HCT116 (cell line): Measurements from ENCODE around the gene PRRT1B. TPM values are rescaled to one million over a fixed set of nuclear protein-coding genes. Genes with fewer than 3 reads are reported as not detected.

Source experiments
- ATAC-seq: fragments of 200-7000 bp; cut with Tn5 transposase; 2 replicates; pipeline ENCODE4 v1.9.1; 2020; ENCODE audit warnings: mild to moderate bottlenecking, moderate library complexity
- BruUV-seq: library from RNA; stranded (reverse); fragments of 400-500 nt; replicated peaks from 2 replicates; lab custom pipeline; 2021; lab: Mats Ljungman, UMichigan
- CTCF ChIA-PET: fragments of 300-600 bp; sonication (Branson Sonifier 250); formaldehyde crosslinking; loops from one replicate; lab custom pipeline; 2021; ENCODE audit warnings: antibody characterized with exemption; lab: Charles Lee
- POLR2A ChIA-PET: fragments of 300-600, 350-600 bp; sonication (Branson Sonifier 250); formaldehyde crosslinking; loops from one replicate; lab custom pipeline; 2021; ENCODE audit warnings: antibody characterized with exemption; lab: Charles Lee
- RAD21 ChIA-PET, 2 experiments: fragments of 300-600 bp; sonication (Branson Sonifier 250); formaldehyde crosslinking; loops; one replicate each; lab custom pipeline; 2023; ENCODE audit warnings: low total read pairs in 2 of 2; ENCODE audit not compliant: uncharacterized antibody in 2 of 2, unreplicated experiment in 2 of 2, low non-redundant PET in 1 of 2; lab: Charles Lee
- DNase-seq: peaks from one replicate; pipeline ENCODE4 v3.0.0-alpha.2; 2010; ENCODE audit warnings: low read depth, low spot score
- H2AFZ ChIP-seq: fragments of 200-600 bp; shearing (Covaris generic), sonication (generic); 2 replicates; pipeline ENCODE4 v1.6.1; 2017; ENCODE audit warnings: low read depth, mixed run types, mixed read lengths, antibody characterized with exemption, low read length; ENCODE audit not compliant: poor library complexity, severe bottlenecking
- H3K27ac ChIP-seq: 2 replicates; pipeline ENCODE4 v1.5.1; 2012; ENCODE audit warnings: low read depth, low read length
- H3K27me3 ChIP-seq: fragments of 200-600 bp; sonication (generic); 2 replicates; pipeline ENCODE4 v1.6.1; 2016; ENCODE audit warnings: mixed run types, low read length, mixed read lengths; ENCODE audit not compliant: insufficient read depth
- H3K36me3 ChIP-seq, 2 experiments: fragments of 200-500 bp in 1 of 2; fragments of 200-600 bp in 1 of 2; sonication (Bioruptor generic) in 1 of 2; sonication (generic) in 1 of 2; 2 replicates each; pipeline versions ENCODE4 v1.5.1 to v1.6.1; 2014 to 2016; ENCODE audit warnings: low read length in 2 of 2, inconsistent platforms in 1 of 2, mixed read lengths in 1 of 2, mixed run types in 1 of 2; ENCODE audit not compliant: insufficient read depth in 2 of 2, control insufficient read depth in 1 of 2
- H3K4me1 ChIP-seq, 2 experiments: fragments of 200-600 bp in 1 of 2; sonication (generic) in 1 of 2; 2 replicates each; pipeline versions ENCODE4 v1.5.1 to v1.6.1; 2012 to 2017; ENCODE audit warnings: low read length in 2 of 2, inconsistent platforms in 1 of 2, mild to moderate bottlenecking in 1 of 2, mixed read lengths in 1 of 2, mixed run types in 1 of 2, moderate library complexity in 1 of 2; ENCODE audit not compliant: insufficient read depth in 2 of 2, control insufficient read depth in 1 of 2
- H3K4me2 ChIP-seq: fragments of 200-600 bp; sonication (generic); 2 replicates; pipeline ENCODE4 v1.6.1; 2017; ENCODE audit warnings: mixed run types, low read length, mixed read lengths
- H3K4me3 ChIP-seq, 2 experiments: fragments of 200-600 bp in 1 of 2; sonication (generic) in 1 of 2; replicated peaks in 1 of 2; 2 replicates each; pipeline ENCODE4 v1.5.1; 2011 to 2016; ENCODE audit warnings: low read length in 2 of 2, control low read depth in 1 of 2, low read depth in 1 of 2, mild to moderate bottlenecking in 1 of 2, mixed read lengths in 1 of 2, mixed run types in 1 of 2
- H3K79me2 ChIP-seq: fragments of 200-600 bp; sonication (generic); 2 replicates; pipeline ENCODE4 v1.6.1; 2017; ENCODE audit warnings: mild to moderate bottlenecking, mixed run types, low read length, moderate library complexity, mixed read lengths; ENCODE audit not compliant: insufficient read depth
- H3K9ac ChIP-seq: fragments of 200-600 bp; sonication (generic); 2 replicates; pipeline ENCODE4 v1.6.1; 2016; ENCODE audit warnings: low read length, mixed read lengths
- H3K9me2 ChIP-seq: fragments of 200-600 bp; sonication (generic), shearing (Covaris generic); 2 replicates; pipeline ENCODE4 v1.6.1; 2017; ENCODE audit warnings: mixed run types, mild to moderate bottlenecking, moderate library complexity; ENCODE audit not compliant: insufficient read depth
- H3K9me3 ChIP-seq, 2 experiments: fragments of 200-500 bp in 1 of 2; fragments of 200-600 bp in 1 of 2; sonication (Bioruptor generic) in 1 of 2; sonication (generic) in 1 of 2; 2 replicates each; pipeline ENCODE4 v1.6.1; 2014 to 2017; ENCODE audit warnings: low read length in 2 of 2, mixed read lengths in 2 of 2, inconsistent platforms in 1 of 2, low read depth in 1 of 2, mild to moderate bottlenecking in 1 of 2, mixed run types in 1 of 2, moderate library complexity in 1 of 2; ENCODE audit not compliant: control insufficient read depth in 1 of 2, insufficient read depth in 1 of 2
- H4K20me1 ChIP-seq: fragments of 200-600 bp; sonication (generic), shearing (Covaris generic); 2 replicates; pipeline ENCODE4 v1.6.1; 2017; ENCODE audit warnings: mixed run types, mild to moderate bottlenecking, moderate library complexity; ENCODE audit not compliant: insufficient read depth
- ATF3 ChIP-seq: IDR thresholded peaks from 2 replicates; pipeline ENCODE4 v1.6.1; 2012
- CBX3 ChIP-seq: IDR thresholded peaks from 2 replicates; pipeline ENCODE4 v1.6.1; 2012; ENCODE audit warnings: low read depth
- CEBPB ChIP-seq: IDR thresholded peaks from 2 replicates; pipeline ENCODE4 v1.6.1; 2012; ENCODE audit warnings: low read depth
- CTCF ChIP-seq, 3 experiments: fragments of 200-600 bp in 1 of 3; sonication (generic) in 1 of 3; IDR thresholded peaks in 2 of 3; conservative IDR thresholded peaks in 1 of 3; 2 replicates each; pipeline ENCODE4 v1.5.1; 2012 to 2017; ENCODE audit warnings: low read depth in 2 of 3, low read length in 2 of 3, antibody characterized with exemption in 1 of 3, borderline replicate concordance in 1 of 3, control low read depth in 1 of 3, mild to moderate bottlenecking in 1 of 3, mixed read lengths in 1 of 3, mixed run types in 1 of 3, moderate library complexity in 1 of 3; ENCODE audit not compliant: insufficient read depth in 1 of 3
- EGR1 ChIP-seq: IDR thresholded peaks from 2 replicates; pipeline ENCODE4 v1.6.1; 2012; ENCODE audit warnings: low read depth
- ELF1 ChIP-seq: IDR thresholded peaks from 2 replicates; pipeline ENCODE4 v1.6.1; 2012; ENCODE audit warnings: low read depth, borderline replicate concordance
- EZH2 ChIP-seq: fragments of 200-600 bp; sonication (generic); IDR thresholded peaks from 2 replicates; pipeline ENCODE4 v1.6.1; 2017; ENCODE audit warnings: antibody characterized with exemption, mixed run types
- EZH2phosphoT487 ChIP-seq: fragments of 200-600 bp; IDR thresholded peaks from 2 replicates; pipeline ENCODE4 v1.6.1; 2018; ENCODE audit warnings: antibody characterized with exemption, borderline replicate concordance
- FOSL1 ChIP-seq: IDR thresholded peaks from 2 replicates; pipeline ENCODE4 v1.6.1; 2012; ENCODE audit warnings: low read depth
- JUND ChIP-seq: IDR thresholded peaks from 2 replicates; pipeline ENCODE4 v1.6.1; 2012
- MAX ChIP-seq: IDR thresholded peaks from 2 replicates; pipeline ENCODE4 v1.6.1; 2012
- POLR2A ChIP-seq: IDR thresholded peaks from 2 replicates; pipeline ENCODE4 v1.7.0; 2011; ENCODE audit warnings: borderline replicate concordance; ENCODE audit not compliant: insufficient read depth, insufficient read length; ENCODE audit errors: extremely low read depth
- POLR2AphosphoS5 ChIP-seq: IDR thresholded peaks from 2 replicates; pipeline ENCODE4 v1.6.1; 2011; ENCODE audit warnings: mild to moderate bottlenecking, low read depth, low read length, moderate library complexity
- RAD21 ChIP-seq: IDR thresholded peaks from 2 replicates; pipeline ENCODE4 v1.6.1; 2012; ENCODE audit warnings: low read depth, mild to moderate bottlenecking
- SIN3A ChIP-seq: IDR thresholded peaks from 2 replicates; pipeline ENCODE4 v1.6.1; 2012; ENCODE audit warnings: low read depth
- SP1 ChIP-seq: IDR thresholded peaks from 2 replicates; pipeline ENCODE4 v1.6.1; 2012; ENCODE audit warnings: low read depth
- TCF7L2 ChIP-seq: IDR thresholded peaks from 2 replicates; pipeline ENCODE4 v1.7.0; 2011; ENCODE audit warnings: borderline replicate concordance, inconsistent platforms; ENCODE audit not compliant: insufficient read depth, insufficient read length; ENCODE audit errors: extremely low read depth
- YY1 ChIP-seq: IDR thresholded peaks from 2 replicates; pipeline ENCODE4 v1.6.1; 2011; ENCODE audit warnings: low read length, low read depth, moderate library complexity, mild to moderate bottlenecking; ENCODE audit not compliant: insufficient replicate concordance; ENCODE audit errors: extremely low read depth
- ZFX ChIP-seq: fragments of 450-650 bp; IDR thresholded peaks from 2 replicates; pipeline ENCODE4 v1.6.1; 2017
- ZNF274 ChIP-seq: fragments of 200-500 bp; sonication (Bioruptor generic); IDR thresholded peaks from 2 replicates; pipeline ENCODE4 v1.6.1; 2014; ENCODE audit warnings: mild to moderate bottlenecking, low read depth, low read length, inconsistent platforms
- intact Hi-C: fragments of 100-400 bp; cut with micrococcal nuclease; formaldehyde crosslinking; loops from 2 replicates; pipeline ENCODE4 v1.10.0; 2022
- total RNA-seq: library from RNA; stranded (reverse); gene quantifications from one replicate; pipeline ENCODE4 v1.2.1, GENCODE V29; 2021; ENCODE audit not compliant: unreplicated experiment

Gene PRRT1B
- total RNA-seq, 1 experiment from 2014 or later, result not detected

GRCh38 chr9:131587906-131588305 is 42.6 kb downstream of the PRRT1B start:
- RAD21 ChIA-PET, result no interaction called here

More at GRCh38 chr9:131587906-131588305, 42.6 kb downstream of the PRRT1B start:
- TF ChIP-seq POLR2A (no peak), JUND (no peak), MAX (no peak), EGR1 (no peak), ELF1 (no peak), ATF3 (no peak), TCF7L2 (no peak), SP1 (no peak), YY1 (no peak), SIN3A (no peak), POLR2AphosphoS5 (no peak), ZFX (no peak), CBX3 (no peak), EZH2 (no peak), CEBPB (no peak), EZH2phosphoT487 (no peak), FOSL1 (no peak), RAD21 (no peak), ZNF274 (no peak), CTCF (IDR thresholded peaks at IDR 0.05 in 2 of 3, conservative IDR thresholded peaks at IDR 0.05 in 1 of 3; ENCODE audit: borderline replicate concordance in 1 of 3, insufficient read depth in 1 of 3, low read depth in 2 of 3, low read length in 2 of 3) (no peak)
- Histone ChIP-seq H3K79me2 (no peaks in the 10 kb centered on the region), H3K27ac (no peak overlapping the region), H3K9me2 (no peaks in the 10 kb centered on the region), H3K36me3 (no peaks in the 10 kb centered on the region; a peak in 1 of 4 replicates), H2AFZ (no peak overlapping the region), H3K9ac (no peak overlapping the region), H3K9me3 (no peaks in the 10 kb centered on the region), H3K4me3 (no peak overlapping the region), H3K27me3 (no peaks in the 10 kb centered on the region), H4K20me1 (no peaks in the 10 kb centered on the region), H3K4me2 (no peak overlapping the region), H3K4me1 (no peaks in the 10 kb centered on the region)
- CTCF ChIA-PET, result no interaction called here
- ATAC-seq (no peak), DNase-seq (no peak)
- no TSS peak for BruUV-seq
- intact Hi-C loops, result no loop called here
- POLR2A ChIA-PET, result no interaction called here
